HepG2 (cell line): ENCODE measurements around the gene PCNT. TPM values are rescaled to one million over a fixed set of nuclear protein-coding genes. Genes with fewer than 3 reads are reported as not detected.
A peak's percentile ranks its signal among the peaks of the same experiment; 100 is the strongest.

Experiments
- ARHGAP35 ChIP-seq: sonication (generic); formaldehyde crosslinking; IDR thresholded peaks from 2 replicates; pipeline ENCODE4 v1.9.0; 2022; ENCODE audit warnings: mild to moderate bottlenecking, inconsistent platforms, moderate library complexity, missing genetic modification reagents, borderline replicate concordance
- ATF1 ChIP-seq: IDR thresholded peaks from 2 replicates; pipeline ENCODE4 v1.6.1; 2016; ENCODE audit warnings: mild to moderate bottlenecking, control low read depth
- NR2F6 ChIP-seq, 2 experiments: IDR thresholded peaks; 2 replicates each; pipeline ENCODE4 v1.6.1; 2016; ENCODE audit warnings: antibody characterized with exemption in 1 of 2, mild to moderate bottlenecking in 1 of 2
- PHB2 ChIP-seq: fragments of 450-650 bp; IDR thresholded peaks from 2 replicates; pipeline ENCODE4 v1.6.1; 2018; ENCODE audit not compliant: partially characterized antibody
- REL ChIP-seq: sonication (generic); formaldehyde crosslinking; conservative IDR thresholded peaks from 2 replicates; pipeline ENCODE4 v1.8.0; 2022; ENCODE audit warnings: mild to moderate bottlenecking, missing genetic modification reagents, moderate library complexity
- SRF ChIP-seq: IDR thresholded peaks from 2 replicates; pipeline ENCODE4 v1.6.1; 2011; ENCODE audit warnings: mild to moderate bottlenecking, low read depth, low read length, moderate library complexity
- ZNF567 ChIP-seq: sonication (generic); formaldehyde crosslinking; IDR thresholded peaks from 2 replicates; pipeline ENCODE4 v1.8.1; 2023; ENCODE audit warnings: mild to moderate bottlenecking, missing genetic modification reagents, borderline replicate concordance
- ZNF746 ChIP-seq: sonication (generic); formaldehyde crosslinking; IDR thresholded peaks from 2 replicates; pipeline ENCODE4 v1.8.0; 2022; ENCODE audit warnings: mild to moderate bottlenecking, missing genetic modification reagents
- polyA plus RNA-seq, 8 experiments: library from polyadenylated mRNA; depleted of rRNA in 3 of 8; stranded (reverse) in 7 of 8; unstranded in 1 of 8; fragments of >200 nt; fragmentation: Illumina TruSeq in 4 of 8; extraction: Trizol in 4 of 8; gene quantifications; 2 replicates each; pipeline versions ENCODE4 v1.2.1 to v1.2.3, GENCODE V29; 2011 to 2016; ENCODE audit warnings: low read depth in 4 of 8, missing spikeins in 1 of 8, mixed read lengths in 1 of 8; ENCODE audit not compliant: insufficient read depth in 1 of 8
- total RNA-seq, 5 experiments: library from RNA; depleted of rRNA; stranded (reverse); fragments of >200 nt; fragmentation: Illumina TruSeq; extraction: Trizol; gene quantifications; 2 replicates each; pipeline ENCODE4 v1.2.3, GENCODE V29; 2016; ENCODE audit warnings: low read depth in 1 of 5
- TF ChIP-seq, protein P1 (sequence below): sonication (generic); formaldehyde crosslinking; IDR thresholded peaks from 2 replicates; pipeline ENCODE4 v1.8.0; 2022; ENCODE audit warnings: mild to moderate bottlenecking, missing genetic modification reagents
- TF ChIP-seq, protein P2 (sequence below): sonication (generic); formaldehyde crosslinking; IDR thresholded peaks from 2 replicates; pipeline ENCODE4 v1.5.0; 2020; ENCODE audit warnings: mild to moderate bottlenecking, missing genetic modification reagents
- TF ChIP-seq, protein P3 (sequence below): sonication (generic); formaldehyde crosslinking; conservative IDR thresholded peaks from 2 replicates; pipeline ENCODE4 v1.5.0; 2020; ENCODE audit warnings: missing genetic modification reagents
- TF ChIP-seq, protein P4 (sequence below): sonication (generic); formaldehyde crosslinking; IDR thresholded peaks from 2 replicates; pipeline ENCODE4 v1.4.0; 2020; ENCODE audit warnings: missing genetic modification reagents, mild to moderate bottlenecking, borderline replicate concordance
- TF ChIP-seq, protein P5 (sequence below): sonication (generic); formaldehyde crosslinking; IDR thresholded peaks from 2 replicates; pipeline ENCODE4 v1.5.0; 2020; ENCODE audit warnings: mild to moderate bottlenecking, missing genetic modification reagents, borderline replicate concordance
- TF ChIP-seq, protein P6 (sequence below): sonication (generic); formaldehyde crosslinking; IDR thresholded peaks from 2 replicates; pipeline ENCODE4 v1.8.1; 2023; ENCODE audit warnings: mild to moderate bottlenecking, inconsistent platforms, moderate library complexity, missing genetic modification reagents, borderline replicate concordance

The PCNT gene
- total and polyA plus RNA-seq, 2 of the 13 experiments (the other 11 are each of a cell fraction or from before 2014, with no cell fraction given) = 5.6 to 12.4 TPM

DNA sequence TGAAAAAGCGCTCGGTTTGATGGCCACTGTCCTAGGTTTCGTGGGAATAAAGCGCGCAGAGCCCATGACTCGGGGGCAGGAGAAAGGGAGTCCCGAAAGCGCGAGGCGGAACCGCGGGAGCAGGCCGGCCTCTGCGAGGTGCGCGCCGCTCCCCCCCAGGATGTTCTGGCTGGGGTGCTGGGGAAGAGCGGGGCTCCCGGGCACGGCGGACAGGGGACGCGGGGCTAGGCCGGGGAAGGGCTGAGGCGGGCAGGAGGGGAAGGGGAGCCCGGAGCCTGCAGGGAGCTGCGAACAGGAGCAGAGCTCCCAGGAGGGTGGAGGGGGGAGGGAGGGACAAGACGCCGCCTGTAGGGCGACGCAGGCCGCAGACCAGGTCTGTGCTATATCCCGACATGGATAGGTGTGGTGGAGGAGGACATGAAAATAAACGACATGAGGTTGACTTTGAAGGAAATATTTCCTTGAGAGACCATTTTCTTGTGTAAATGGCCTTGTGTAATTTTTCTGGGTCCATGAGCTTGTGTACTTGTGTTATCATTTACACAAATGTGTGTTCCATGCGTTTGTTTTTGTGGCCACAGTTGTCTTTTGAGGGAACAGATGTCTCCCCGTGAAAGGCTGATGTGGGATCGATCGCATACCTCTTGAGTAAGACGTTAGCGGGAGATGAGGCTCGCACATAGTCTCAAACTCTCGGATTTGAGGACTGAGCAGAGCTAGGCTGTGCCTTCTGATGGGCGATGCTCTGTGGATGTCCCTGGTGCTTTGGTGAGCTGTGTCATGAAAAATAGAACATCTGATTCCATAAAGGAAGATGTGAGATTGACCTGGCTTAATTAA lies 1.3 kb downstream of the PCNT start (continued):
- TF ChIP-seq, protein P1, sequence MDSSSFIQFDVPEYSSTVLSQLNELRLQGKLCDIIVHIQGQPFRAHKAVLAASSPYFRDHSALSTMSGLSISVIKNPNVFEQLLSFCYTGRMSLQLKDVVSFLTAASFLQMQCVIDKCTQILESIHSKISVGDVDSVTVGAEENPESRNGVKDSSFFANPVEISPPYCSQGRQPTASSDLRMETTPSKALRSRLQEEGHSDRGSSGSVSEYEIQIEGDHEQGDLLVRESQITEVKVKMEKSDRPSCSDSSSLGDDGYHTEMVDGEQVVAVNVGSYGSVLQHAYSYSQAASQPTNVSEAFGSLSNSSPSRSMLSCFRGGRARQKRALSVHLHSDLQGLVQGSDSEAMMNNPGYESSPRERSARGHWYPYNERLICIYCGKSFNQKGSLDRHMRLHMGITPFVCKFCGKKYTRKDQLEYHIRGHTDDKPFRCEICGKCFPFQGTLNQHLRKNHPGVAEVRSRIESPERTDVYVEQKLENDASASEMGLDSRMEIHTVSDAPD (CRISPR knock-in tag) = no peak
- TF ChIP-seq, protein P2, sequence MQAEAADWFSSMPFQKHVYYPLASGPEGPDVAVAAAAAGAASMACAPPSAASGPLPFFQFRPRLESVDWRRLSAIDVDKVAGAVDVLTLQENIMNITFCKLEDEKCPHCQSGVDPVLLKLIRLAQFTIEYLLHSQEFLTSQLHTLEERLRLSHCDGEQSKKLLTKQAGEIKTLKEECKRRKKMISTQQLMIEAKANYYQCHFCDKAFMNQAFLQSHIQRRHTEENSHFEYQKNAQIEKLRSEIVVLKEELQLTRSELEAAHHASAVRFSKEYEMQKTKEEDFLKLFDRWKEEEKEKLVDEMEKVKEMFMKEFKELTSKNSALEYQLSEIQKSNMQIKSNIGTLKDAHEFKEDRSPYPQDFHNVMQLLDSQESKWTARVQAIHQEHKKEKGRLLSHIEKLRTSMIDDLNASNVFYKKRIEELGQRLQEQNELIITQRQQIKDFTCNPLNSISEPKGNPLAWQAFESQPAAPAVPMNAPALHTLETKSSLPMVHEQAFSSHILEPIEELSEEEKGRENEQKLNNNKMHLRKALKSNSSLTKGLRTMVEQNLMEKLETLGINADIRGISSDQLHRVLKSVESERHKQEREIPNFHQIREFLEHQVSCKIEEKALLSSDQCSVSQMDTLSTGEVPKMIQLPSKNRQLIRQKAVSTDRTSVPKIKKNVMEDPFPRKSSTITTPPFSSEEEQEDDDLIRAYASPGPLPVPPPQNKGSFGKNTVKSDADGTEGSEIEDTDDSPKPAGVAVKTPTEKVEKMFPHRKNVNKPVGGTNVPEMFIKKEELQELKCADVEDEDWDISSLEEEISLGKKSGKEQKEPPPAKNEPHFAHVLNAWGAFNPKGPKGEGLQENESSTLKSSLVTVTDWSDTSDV (CRISPR knock-in tag) = no peak
- TF ChIP-seq REL (CRISPR knock-in tag) = 0 out of 2 replicates have a peak, but pooled peaks have one; percentile 34
- TF ChIP-seq, protein P3, sequence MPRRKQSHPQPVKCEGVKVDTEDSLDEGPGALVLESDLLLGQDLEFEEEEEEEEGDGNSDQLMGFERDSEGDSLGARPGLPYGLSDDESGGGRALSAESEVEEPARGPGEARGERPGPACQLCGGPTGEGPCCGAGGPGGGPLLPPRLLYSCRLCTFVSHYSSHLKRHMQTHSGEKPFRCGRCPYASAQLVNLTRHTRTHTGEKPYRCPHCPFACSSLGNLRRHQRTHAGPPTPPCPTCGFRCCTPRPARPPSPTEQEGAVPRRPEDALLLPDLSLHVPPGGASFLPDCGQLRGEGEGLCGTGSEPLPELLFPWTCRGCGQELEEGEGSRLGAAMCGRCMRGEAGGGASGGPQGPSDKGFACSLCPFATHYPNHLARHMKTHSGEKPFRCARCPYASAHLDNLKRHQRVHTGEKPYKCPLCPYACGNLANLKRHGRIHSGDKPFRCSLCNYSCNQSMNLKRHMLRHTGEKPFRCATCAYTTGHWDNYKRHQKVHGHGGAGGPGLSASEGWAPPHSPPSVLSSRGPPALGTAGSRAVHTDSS (CRISPR knock-in tag) = no peak
- no peak for TF ChIP-seq NR2F6 (IDR thresholded peaks at IDR 0.05)
- no peak for TF ChIP-seq NR2F6 (CRISPR knock-in tag; IDR thresholded peaks at IDR 0.05)
- no peak for TF ChIP-seq ZNF746
- TF ChIP-seq PHB2 = no peak
- TF ChIP-seq, protein P4, sequence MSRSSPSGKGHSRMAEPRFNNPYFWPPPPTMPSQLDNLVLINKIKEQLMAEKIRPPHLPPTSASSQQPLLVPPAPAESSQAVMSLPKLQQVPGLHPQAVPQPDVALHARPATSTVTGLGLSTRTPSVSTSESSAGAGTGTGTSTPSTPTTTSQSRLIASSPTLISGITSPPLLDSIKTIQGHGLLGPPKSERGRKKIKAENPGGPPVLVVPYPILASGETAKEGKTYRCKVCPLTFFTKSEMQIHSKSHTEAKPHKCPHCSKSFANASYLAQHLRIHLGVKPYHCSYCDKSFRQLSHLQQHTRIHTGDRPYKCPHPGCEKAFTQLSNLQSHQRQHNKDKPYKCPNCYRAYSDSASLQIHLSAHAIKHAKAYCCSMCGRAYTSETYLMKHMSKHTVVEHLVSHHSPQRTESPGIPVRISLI (CRISPR knock-in tag) = no peak
- TF ChIP-seq ATF1 (CRISPR knock-in tag) = no peak
- TF ChIP-seq, protein P5, sequence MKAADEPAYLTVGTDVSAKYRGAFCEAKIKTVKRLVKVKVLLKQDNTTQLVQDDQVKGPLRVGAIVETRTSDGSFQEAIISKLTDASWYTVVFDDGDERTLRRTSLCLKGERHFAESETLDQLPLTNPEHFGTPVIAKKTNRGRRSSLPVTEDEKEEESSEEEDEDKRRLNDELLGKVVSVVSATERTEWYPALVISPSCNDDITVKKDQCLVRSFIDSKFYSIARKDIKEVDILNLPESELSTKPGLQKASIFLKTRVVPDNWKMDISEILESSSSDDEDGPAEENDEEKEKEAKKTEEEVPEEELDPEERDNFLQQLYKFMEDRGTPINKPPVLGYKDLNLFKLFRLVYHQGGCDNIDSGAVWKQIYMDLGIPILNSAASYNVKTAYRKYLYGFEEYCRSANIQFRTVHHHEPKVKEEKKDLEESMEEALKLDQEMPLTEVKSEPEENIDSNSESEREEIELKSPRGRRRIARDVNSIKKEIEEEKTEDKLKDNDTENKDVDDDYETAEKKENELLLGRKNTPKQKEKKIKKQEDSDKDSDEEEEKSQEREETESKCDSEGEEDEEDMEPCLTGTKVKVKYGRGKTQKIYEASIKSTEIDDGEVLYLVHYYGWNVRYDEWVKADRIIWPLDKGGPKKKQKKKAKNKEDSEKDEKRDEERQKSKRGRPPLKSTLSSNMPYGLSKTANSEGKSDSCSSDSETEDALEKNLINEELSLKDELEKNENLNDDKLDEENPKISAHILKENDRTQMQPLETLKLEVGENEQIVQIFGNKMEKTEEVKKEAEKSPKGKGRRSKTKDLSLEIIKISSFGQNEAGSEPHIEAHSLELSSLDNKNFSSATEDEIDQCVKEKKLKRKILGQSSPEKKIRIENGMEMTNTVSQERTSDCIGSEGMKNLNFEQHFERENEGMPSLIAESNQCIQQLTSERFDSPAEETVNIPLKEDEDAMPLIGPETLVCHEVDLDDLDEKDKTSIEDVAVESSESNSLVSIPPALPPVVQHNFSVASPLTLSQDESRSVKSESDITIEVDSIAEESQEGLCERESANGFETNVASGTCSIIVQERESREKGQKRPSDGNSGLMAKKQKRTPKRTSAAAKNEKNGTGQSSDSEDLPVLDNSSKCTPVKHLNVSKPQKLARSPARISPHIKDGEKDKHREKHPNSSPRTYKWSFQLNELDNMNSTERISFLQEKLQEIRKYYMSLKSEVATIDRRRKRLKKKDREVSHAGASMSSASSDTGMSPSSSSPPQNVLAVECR = peak; percentile 37; the same call in 1 of the 2 replicates
- no peak for TF ChIP-seq ZNF567 (CRISPR knock-in tag)
- TF ChIP-seq SRF = no peak
- TF ChIP-seq, protein P6, sequence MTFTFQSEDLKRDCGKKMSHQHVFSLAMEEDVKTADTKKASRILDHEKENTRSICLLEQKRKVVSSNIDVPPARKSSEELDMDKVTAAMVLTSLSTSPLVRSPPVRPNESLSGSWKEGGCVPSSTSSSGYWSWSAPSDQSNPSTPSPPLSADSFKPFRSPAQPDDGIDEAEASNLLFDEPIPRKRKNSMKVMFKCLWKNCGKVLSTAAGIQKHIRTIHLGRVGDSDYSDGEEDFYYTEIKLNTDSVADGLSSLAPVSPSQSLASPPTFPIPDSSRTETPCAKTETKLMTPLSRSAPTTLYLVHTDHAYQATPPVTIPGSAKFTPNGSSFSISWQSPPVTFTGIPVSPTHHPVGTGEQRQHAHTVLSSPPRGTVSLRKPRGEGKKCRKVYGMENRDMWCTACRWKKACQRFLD (CRISPR knock-in tag) = no peak
- peak; percentile 1; the same call in 1 of the 2 replicates for TF ChIP-seq ARHGAP35
